IPS-NIHi7 (cell line): ENCODE data around the gene B4GALNT1.

Experiments
- DNase-seq: peaks from one replicate; pipeline ENCODE4 v3.0.0; 2012; ENCODE audit warnings: mixed read lengths; ENCODE audit errors: extremely low spot score

B4GALNT1 gene

GRCh38 chr12:57585156-57585555, 47.8 kb downstream of the B4GALNT1 start:
- no peak for DNase-seq

- DNase-seq, result no peak
Observed at GRCh38 chr12:57584690-57585089, 48.3 kb downstream of the B4GALNT1 start.

GRCh38 chr12:57584050-57584449, 49.0 kb downstream of the B4GALNT1 start:
- no peak for DNase-seq

GRCh38 chr12:57583008-57583831, 49.8 kb downstream of the B4GALNT1 start:
- peak; percentile 97 for DNase-seq

- DNase-seq, result no peak
Observed at GRCh38 chr12:57582440-57582839, 50.6 kb downstream of the B4GALNT1 start.

- no peak for DNase-seq
Observed at GRCh38 chr12:57581802-57582201, 51.2 kb downstream of the B4GALNT1 start.

GRCh38 chr12:57580466-57580795, 52.6 kb downstream of the B4GALNT1 start:
- no peak for DNase-seq

- no peak for DNase-seq
Observed at GRCh38 chr12:57579677-57580465, 53.1 kb downstream of the B4GALNT1 start.

- no peak for DNase-seq
Observed at GRCh38 chr12:57579011-57579410, 54.0 kb downstream of the B4GALNT1 start.

- DNase-seq, result no peak
Observed at GRCh38 chr12:57577981-57578758, 54.8 kb downstream of the B4GALNT1 start.

- no peak for DNase-seq
Observed at GRCh38 chr12:57576613-57577160, 56.3 kb downstream of the B4GALNT1 start.
